ENCODE results near the gene TMEM125.

TMEM125 gene

DNA sequence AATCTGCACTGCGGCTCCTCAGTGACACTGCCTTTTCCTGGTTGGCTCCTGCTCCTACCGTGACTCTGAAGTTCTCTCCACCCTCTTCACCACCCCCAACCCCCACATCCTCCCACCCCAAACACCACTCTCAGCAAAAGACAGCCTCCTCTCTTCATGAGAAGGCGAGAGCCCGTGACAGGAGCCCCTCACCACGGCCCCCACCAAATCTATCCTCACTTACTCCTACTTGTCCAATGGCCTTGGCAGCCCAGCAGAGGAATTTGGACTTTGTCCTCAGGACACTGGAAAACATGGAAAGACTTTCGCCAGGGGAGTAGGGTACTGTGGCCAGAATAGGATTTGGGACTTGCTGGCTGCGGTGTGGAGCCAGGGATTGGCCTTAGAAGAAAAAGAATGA, 6.9 kb downstream of the TMEM125 start:
- Histone ChIP-seq H3K4me3 (ENCODE audit: low read length) (no peak overlapping the region), H3K27me3 (ENCODE audit: insufficient read depth, low read length) (no peaks in the 10 kb centered on the region), H3K36me3 (ENCODE audit: insufficient read depth, low read length) (no peaks in the 10 kb centered on the region; the same call in 1 of the 2 replicates), H3K9me3 (ENCODE audit: insufficient read depth, low read depth, low read length) (no peaks in the 10 kb centered on the region), H3K4me1 (ENCODE audit: insufficient read depth, low read length) (peaks cover 5% of the 10 kb centered on the region; the same call in 1 of the 2 replicates), H3K9ac (ENCODE audit: low read depth, low read length) (no peak overlapping the region), H3K27ac (ENCODE audit: low read depth, low read length) (no peak overlapping the region)
- 84% methylated on average over 7 of the region's 7 CpGs for WGBS

DNA sequence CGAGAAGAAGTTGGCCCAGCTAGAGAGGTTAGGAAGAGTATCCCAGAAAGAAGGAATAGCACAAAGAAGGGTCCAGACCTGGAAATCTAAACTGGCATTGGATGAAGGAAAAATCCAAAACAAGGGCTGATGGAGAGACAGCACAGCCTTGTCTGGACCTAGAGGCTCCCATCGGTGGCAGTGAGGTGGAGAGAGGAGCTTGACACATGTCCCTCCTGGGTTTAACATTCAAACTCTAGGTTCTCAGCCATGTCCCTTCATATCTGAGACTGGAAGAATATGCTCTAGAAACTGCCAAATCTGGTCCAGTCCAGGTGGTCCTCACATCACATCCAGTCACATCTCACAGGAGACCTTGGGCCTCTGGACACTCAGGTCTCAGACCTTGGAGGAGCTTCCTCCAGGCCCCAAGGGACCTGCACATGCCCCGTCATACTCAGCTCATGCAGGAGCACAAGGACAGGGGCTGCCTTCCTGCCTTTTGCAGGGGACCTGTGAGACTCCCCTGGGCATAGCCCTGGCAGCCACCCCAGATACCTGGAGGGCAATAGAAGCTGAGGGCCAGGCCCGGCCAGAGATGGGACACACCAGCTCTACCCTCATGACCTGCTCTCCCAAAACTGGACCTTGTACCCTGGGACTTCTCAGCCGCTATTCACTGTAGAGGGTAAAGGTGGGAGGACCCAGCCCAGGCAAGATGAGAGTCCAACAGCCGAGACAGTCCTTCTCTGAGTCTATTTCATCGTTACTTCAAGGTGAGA, 7.5 kb downstream of the TMEM125 start:
- Histone ChIP-seq H3K4me1 (ENCODE audit: insufficient read depth, low read length) (peaks cover 3% of the 10 kb centered on the region; the same call in 1 of the 2 replicates), H3K27ac (ENCODE audit: low read depth, low read length) (no peak overlapping the region), H3K27me3 (ENCODE audit: insufficient read depth, low read length) (no peaks in the 10 kb centered on the region), H3K4me3 (ENCODE audit: low read length) (no peak overlapping the region), H3K9ac (ENCODE audit: low read depth, low read length) (no peak overlapping the region), H3K9me3 (ENCODE audit: insufficient read depth, low read depth, low read length) (no peaks in the 10 kb centered on the region), H3K36me3 (ENCODE audit: insufficient read depth, low read length) (no peaks in the 10 kb centered on the region; the same call in 1 of the 2 replicates)
- 94% methylated on average over 7 of the region's 7 CpGs for WGBS

DNA sequence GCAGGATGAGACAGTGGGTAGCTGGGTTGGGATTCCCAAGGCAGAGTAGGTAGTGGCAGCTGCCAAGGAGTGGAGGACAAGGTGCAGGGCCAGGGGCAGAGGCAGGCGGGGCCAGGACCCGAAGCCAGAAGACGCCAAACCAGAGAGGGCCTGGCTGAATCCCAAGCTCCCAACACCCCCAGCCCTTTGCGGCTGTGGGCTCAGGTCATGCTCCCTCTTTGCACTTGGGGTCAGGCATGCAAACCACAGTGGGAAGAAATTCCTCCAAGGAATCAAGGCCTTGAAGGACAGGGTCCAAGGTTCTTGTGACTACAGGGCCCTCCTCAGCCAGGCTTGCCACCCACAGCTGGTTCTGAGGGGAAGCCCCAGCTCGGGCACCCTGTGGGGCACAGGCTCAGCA, 9.4 kb downstream of the TMEM125 start:
- Histone ChIP-seq H3K27me3 (ENCODE audit: insufficient read depth, low read length) (no peaks in the 10 kb centered on the region), H3K4me3 (ENCODE audit: low read length) (no peak overlapping the region), H3K4me1 (ENCODE audit: insufficient read depth, low read length) (peaks cover 2% of the 10 kb centered on the region; the same call in 1 of the 2 replicates), H3K27ac (ENCODE audit: low read depth, low read length) (no peak overlapping the region), H3K9ac (ENCODE audit: low read depth, low read length) (no peak overlapping the region), H3K36me3 (ENCODE audit: insufficient read depth, low read length) (no peaks in the 10 kb centered on the region), H3K9me3 (ENCODE audit: insufficient read depth, low read depth, low read length) (no peaks in the 10 kb centered on the region)
- 92% methylated on average over 5 of the region's 5 CpGs for WGBS

DNA sequence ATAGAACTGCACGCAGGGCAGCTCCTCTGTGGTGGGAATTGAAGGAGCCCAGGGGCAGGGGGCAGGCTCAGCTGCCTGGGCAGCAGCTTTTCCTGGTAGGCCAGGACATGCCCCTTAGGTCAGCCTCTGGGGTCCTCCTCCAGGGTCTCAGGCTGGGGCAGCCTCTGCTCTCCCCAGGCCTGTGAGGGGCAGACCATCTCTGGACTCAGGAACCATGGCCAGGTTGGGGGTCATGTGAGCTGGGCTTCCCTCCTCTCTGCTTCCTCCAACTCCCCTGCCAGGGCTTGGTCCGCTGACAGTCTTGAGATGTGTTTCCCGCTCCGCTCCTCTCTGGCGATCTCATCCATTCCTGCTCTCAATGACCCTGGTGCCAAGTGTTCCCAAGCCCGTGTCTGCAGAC, 9.9 kb downstream of the TMEM125 start:
- Histone ChIP-seq H3K9me3 (ENCODE audit: insufficient read depth, low read depth, low read length) (no peaks in the 10 kb centered on the region), H3K4me3 (ENCODE audit: low read length) (no peak overlapping the region), H3K27me3 (ENCODE audit: insufficient read depth, low read length) (no peaks in the 10 kb centered on the region), H3K9ac (ENCODE audit: low read depth, low read length) (no peak overlapping the region), H3K36me3 (ENCODE audit: insufficient read depth, low read length) (no peaks in the 10 kb centered on the region), H3K27ac (ENCODE audit: low read depth, low read length) (no peak overlapping the region), H3K4me1 (ENCODE audit: insufficient read depth, low read length) (no peaks in the 10 kb centered on the region)
- WGBS = 91% methylated on average over 6 of the region's 6 CpGs

DNA sequence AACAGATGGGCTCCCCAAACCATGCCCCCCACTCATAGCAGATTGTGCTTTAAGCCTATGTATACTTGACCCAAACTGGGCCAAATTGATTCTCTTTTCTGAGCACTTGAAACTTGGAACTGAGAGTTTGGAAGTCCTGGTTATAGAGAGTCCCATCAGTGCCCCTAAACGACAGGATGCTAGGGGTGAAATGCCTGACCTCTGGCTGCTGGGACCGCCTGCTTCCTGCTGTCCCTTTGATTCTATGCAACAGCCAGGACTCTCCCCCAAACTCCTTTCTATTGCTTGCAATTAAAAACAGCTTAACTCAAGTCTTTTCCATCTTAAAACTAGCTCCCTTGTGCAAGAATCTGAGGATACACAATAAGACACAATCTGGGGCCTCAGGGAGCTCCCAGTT, 10.9 kb downstream of the TMEM125 start:
- WGBS = 67% methylated on average over 2 of the region's 2 CpGs
- no peak overlapping the region for H3K9ac ChIP-seq (ENCODE audit: low read depth, low read length)
- no peaks in the 10 kb centered on the region for H3K9me3 ChIP-seq (ENCODE audit: insufficient read depth, low read depth, low read length)
- no peak overlapping the region for H3K4me3 ChIP-seq (ENCODE audit: low read length)
- H3K4me1 ChIP-seq (ENCODE audit: insufficient read depth, low read length) = peaks cover 6% of the 10 kb centered on the region
- H3K27ac ChIP-seq (ENCODE audit: low read depth, low read length) = no peak overlapping the region
- no peaks in the 10 kb centered on the region for H3K36me3 ChIP-seq (ENCODE audit: insufficient read depth, low read length)
- H3K27me3 ChIP-seq (ENCODE audit: insufficient read depth, low read length) = no peaks in the 10 kb centered on the region

DNA sequence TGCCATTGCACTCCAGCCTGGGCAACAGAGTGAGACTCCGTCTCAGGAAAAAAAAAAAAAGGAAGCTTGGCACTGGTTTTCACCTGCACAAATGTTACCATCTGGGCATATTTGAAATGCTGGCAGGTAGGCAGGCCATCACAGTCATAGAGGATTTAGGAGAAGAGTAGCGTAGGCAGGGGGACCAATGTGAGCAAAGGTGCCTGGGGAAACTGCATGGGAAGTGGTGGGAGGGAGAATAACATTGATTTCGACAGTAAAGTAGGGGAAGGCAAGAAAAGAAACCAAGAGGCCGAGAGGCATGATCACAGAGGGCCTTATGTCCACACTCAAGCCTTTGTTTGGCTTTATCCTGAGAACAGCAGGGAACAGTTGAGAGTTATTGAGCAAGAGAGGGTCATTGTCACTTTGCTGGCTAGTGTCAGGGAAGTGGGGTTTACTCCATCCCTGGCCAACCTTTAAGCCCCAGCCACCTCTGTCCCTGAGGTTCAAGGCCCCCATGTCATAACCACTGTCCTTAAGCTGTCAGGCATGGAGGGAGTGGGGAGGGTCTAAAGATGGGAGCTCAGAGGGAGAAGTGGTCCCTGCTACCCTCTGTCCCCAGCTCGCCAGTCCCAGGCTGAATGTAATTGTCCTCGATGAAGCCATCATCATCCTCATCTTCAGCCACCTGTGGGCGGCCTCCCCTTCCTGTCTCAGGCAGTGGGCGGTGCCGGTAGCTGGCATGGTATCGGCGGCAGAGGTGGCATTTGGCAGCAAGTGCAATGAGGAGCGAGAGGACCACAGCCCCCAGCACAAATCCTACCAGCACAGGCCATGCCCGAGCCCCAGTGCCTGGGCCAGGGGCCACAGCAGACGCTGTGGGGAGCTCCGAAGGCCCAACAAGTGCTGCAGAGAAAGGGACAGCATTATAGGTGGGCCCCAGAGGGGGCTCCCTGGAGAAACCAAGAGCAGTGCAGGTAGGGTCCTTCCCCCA, 12.7 kb downstream of the TMEM125 start:
- 87% methylated on average over 15 of the region's 15 CpGs for WGBS
- Histone ChIP-seq H3K36me3 (ENCODE audit: insufficient read depth, low read length) (no peaks in the 10 kb centered on the region), H3K4me1 (ENCODE audit: insufficient read depth, low read length) (peaks cover 11% of the 10 kb centered on the region), H3K9me3 (ENCODE audit: insufficient read depth, low read depth, low read length) (no peaks in the 10 kb centered on the region), H3K4me3 (ENCODE audit: low read length) (no peak overlapping the region), H3K27ac (ENCODE audit: low read depth, low read length) (no peak overlapping the region), H3K9ac (ENCODE audit: low read depth, low read length) (no peak overlapping the region), H3K27me3 (ENCODE audit: insufficient read depth, low read length) (no peaks in the 10 kb centered on the region)

DNA sequence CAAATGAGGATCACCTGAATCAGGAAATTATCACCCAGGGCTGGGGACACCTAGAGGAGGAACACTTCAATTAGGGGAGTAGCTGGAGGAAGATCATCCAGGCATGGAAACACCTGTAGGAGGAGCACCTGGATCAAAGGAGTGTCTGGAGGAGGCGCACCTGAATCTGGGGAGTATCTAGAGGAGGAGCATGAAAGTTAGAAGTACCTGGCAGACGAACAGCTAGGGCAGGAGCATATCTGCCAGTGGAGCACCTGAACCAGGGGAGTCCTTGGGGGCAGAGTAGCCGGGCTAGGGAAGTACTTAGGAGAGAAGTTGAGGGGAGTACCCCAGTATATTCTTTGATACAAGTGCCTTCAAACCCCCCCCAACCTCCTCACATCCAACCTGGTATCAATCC, 14.3 kb downstream of the TMEM125 start:
- H3K4me3 ChIP-seq (ENCODE audit: low read length) = no peak overlapping the region
- H3K27ac ChIP-seq (ENCODE audit: low read depth, low read length) = no peak overlapping the region
- peaks cover 11% of the 10 kb centered on the region for H3K4me1 ChIP-seq (ENCODE audit: insufficient read depth, low read length)
- WGBS = 93% methylated on average over 3 of the region's 3 CpGs
- H3K27me3 ChIP-seq (ENCODE audit: insufficient read depth, low read length) = no peaks in the 10 kb centered on the region
- no peak overlapping the region for H3K9ac ChIP-seq (ENCODE audit: low read depth, low read length)
- no peaks in the 10 kb centered on the region for H3K36me3 ChIP-seq (ENCODE audit: insufficient read depth, low read length)
- no peaks in the 10 kb centered on the region for H3K9me3 ChIP-seq (ENCODE audit: insufficient read depth, low read depth, low read length)

DNA sequence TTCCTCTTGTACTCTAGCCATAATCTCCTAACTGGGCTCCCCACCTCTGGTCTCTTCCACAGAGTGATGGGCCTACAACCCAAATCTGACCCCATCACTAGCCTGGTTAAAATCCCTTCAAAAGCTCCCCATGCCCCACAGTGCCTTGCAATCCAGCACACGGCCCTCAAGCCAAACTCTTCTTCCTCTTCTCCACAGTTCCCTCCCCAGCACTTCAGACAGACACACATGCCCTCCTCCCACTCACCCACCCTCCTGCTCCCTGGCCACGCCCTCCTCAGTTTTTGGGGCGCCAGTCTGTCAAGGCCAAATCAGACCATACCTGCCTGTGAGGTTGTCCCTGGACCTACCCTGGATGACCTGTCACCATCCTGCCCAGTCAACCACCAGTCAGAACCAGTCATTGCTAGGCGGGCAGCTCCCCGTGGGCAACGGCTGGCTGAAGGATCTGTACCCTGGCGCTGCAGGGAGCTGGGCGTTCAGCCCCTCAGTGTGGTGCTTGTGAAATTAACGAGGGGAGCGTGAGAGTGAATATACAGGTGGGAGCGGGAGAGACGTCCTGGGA, 14.8 kb downstream of the TMEM125 start:
- Histone ChIP-seq H3K9me3 (ENCODE audit: insufficient read depth, low read depth, low read length) (no peaks in the 10 kb centered on the region), H3K27ac (ENCODE audit: low read depth, low read length) (no peak overlapping the region), H3K4me1 (ENCODE audit: insufficient read depth, low read length) (peaks cover 11% of the 10 kb centered on the region), H3K27me3 (ENCODE audit: insufficient read depth, low read length) (no peaks in the 10 kb centered on the region), H3K9ac (ENCODE audit: low read depth, low read length) (no peak overlapping the region), H3K4me3 (ENCODE audit: low read length) (peak overlapping the region; percentile 54), H3K36me3 (ENCODE audit: insufficient read depth, low read length) (no peaks in the 10 kb centered on the region)
- WGBS = 84% methylated on average over 12 of the region's 12 CpGs

DNA sequence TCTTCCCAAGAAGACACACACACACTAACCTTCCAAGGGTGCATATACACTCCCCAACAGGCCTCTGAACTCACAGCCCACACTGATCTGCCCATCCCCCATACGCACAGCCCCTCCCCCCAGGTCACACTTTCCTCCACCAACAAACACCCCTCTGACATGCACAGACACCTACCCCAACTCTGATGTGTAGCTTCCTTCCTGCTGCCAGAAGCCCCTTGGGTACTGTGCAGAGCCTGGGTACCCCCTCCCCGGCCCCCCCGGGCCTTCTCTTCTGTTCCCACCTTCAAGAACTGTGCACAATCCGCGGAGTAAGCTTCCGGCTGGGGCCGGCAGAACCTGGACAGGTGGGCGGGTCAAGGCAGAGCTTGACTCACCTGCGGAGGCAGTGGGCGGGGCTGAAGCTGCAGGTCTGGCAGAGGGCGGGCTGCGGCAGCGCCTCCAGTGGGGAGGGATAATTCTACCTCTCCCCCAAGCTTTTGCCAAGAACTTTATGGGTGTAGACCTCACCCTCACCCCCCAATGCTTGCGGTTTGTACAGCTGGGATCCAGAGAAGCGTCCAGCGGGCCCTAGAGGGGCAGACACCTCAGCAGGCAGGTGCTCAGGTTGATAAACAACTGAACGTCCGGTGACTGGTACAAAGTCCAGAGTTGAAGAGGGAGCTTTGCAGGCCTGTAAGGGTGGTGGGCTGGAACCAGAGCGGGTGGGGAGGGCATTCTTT, 15.6 kb downstream of the TMEM125 start, which contains the start of gene C1orf210:
Gene C1orf210, minus strand, starts transcription at position 313 of the 722 bp plus-strand sequence. CDS start 2,311 bp downstream, outside the sequence.
- Histone ChIP-seq H3K4me3 (ENCODE audit: low read length) (peak within 1 kb of the TSS; percentile 54), H3K36me3 (ENCODE audit: insufficient read depth, low read length) (no peaks in the 10 kb centered on the region)

DNA sequence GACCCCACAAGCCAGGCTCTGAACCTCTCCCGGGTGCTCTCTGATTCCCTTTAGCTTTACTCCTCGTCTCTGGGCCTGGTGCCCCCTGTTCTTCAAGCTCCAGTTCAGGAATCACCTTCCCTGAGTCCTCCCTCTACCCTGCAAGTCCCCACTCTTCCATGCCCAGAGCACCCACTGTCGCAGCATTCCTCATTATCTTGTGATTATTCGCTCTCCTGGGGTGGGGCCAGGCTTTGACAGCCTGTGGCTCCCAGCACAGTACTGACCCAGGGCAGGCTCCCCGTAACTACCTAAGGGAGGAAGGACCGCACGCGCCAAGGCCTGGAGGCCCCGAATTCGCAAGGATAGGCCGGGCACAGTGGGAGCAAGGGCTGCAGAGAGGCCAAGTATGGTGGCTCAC, 16.3 kb downstream of the TMEM125 start:
- H3K9me3 ChIP-seq (ENCODE audit: insufficient read depth, low read depth, low read length) = no peaks in the 10 kb centered on the region
- H3K36me3 ChIP-seq (ENCODE audit: insufficient read depth, low read length) = no peaks in the 10 kb centered on the region
- peak overlapping the region; percentile 54; the same call in 1 of the 2 replicates for H3K4me3 ChIP-seq (ENCODE audit: low read length)
- no peaks in the 10 kb centered on the region for H3K27me3 ChIP-seq (ENCODE audit: insufficient read depth, low read length)
- WGBS = 92% methylated on average over 11 of the region's 11 CpGs
- no peak overlapping the region for H3K27ac ChIP-seq (ENCODE audit: low read depth, low read length)
- H3K4me1 ChIP-seq (ENCODE audit: insufficient read depth, low read length) = peaks cover 11% of the 10 kb centered on the region
- peak overlapping the region; percentile 2; the same call in 1 of the 2 replicates for H3K9ac ChIP-seq (ENCODE audit: low read depth, low read length)

More for the DNA sequence above, 15.6 kb downstream of the TMEM125 start, which contains the start of gene C1orf210:
- Histone ChIP-seq H3K27ac (ENCODE audit: low read depth, low read length) (no peak within 1 kb of the TSS), H3K9me3 (ENCODE audit: insufficient read depth, low read depth, low read length) (no peaks in the 10 kb centered on the region), H3K4me1 (ENCODE audit: insufficient read depth, low read length) (peaks cover 11% of the 10 kb centered on the region), H3K27me3 (ENCODE audit: insufficient read depth, low read length) (no peaks in the 10 kb centered on the region), H3K9ac (ENCODE audit: low read depth, low read length) (peak within 1 kb of the TSS; percentile 42; the same call in 1 of the 2 replicates)
- 31% methylated on average over 19 of the region's 19 CpGs for WGBS

All from HUES64 (cell line).